ENCODE data around the gene KLF13.

- TF ChIP-seq TCF7L2 (IDR thresholded peaks at IDR 0.05; ENCODE audit: low read depth, low read length), result no peak
- TF ChIP-seq CTCF (IDR thresholded peaks at IDR 0.05), result no peak
- no peak for TF ChIP-seq REST (IDR thresholded peaks at IDR 0.05; ENCODE audit: insufficient read depth in 1 of 2, low read depth in 2 of 2, low read length in 1 of 2)
- no peak for TF ChIP-seq POLR2AphosphoS5 (IDR thresholded peaks at IDR 0.05; ENCODE audit: low read depth, low read length)
Observed at GRCh38 chr15:31335989-31336592, 9.5 kb downstream of the KLF13 start.
